Lower lobe of right lung (tissue), 2 donors: ENCODE results near the gene DNM3. TPM values are rescaled to one million over a fixed set of nuclear protein-coding genes. Genes with fewer than 3 reads are reported as not detected.

Source experiments
- ATAC-seq, 2 donors: fragments of 200-7000 bp; cut with Tn5 transposase; one replicate each; pipeline ENCODE4 v1.9.1; 2020 to 2022; ENCODE audit warnings: mild to moderate bottlenecking in 2 of 2, moderate library complexity in 2 of 2
- DNase-seq: peaks from one replicate; pipeline ENCODE4 v3.0.0-alpha.2; 2020
- H3K27ac ChIP-seq: fragments of 200-600 bp; one replicate; pipeline ENCODE4 v1.8.0; 2022
- H3K27me3 ChIP-seq: fragments of 200-600 bp; one replicate; pipeline ENCODE4 v1.8.0; 2022; ENCODE audit warnings: low read depth
- H3K36me3 ChIP-seq: fragments of 200-600 bp; one replicate; pipeline ENCODE4 v1.8.0; 2022; ENCODE audit warnings: mild to moderate bottlenecking
- H3K4me1 ChIP-seq: fragments of 200-600 bp; one replicate; pipeline ENCODE4 v1.8.0; 2022
- H3K4me3 ChIP-seq: fragments of 200-600 bp; one replicate; pipeline ENCODE4 v1.8.0; 2022; ENCODE audit warnings: mild to moderate bottlenecking
- H3K9me3 ChIP-seq: fragments of 200-600 bp; one replicate; pipeline ENCODE4 v1.8.0; 2022
- CTCF ChIP-seq: fragments of 200-600 bp; IDR thresholded peaks from one replicate; pipeline ENCODE4 v1.8.0; 2022; ENCODE audit warnings: antibody characterized with exemption, mild to moderate bottlenecking
- intact Hi-C: fragments of 100-400 bp; cut with DNase I; formaldehyde crosslinking; loops from one replicate; pipeline ENCODE4 v1.11.0; 2022
- total RNA-seq: library from RNA; stranded (reverse); fragmentation: NEBNext Ultra II Directional; extraction: Animal tissue kit (Norgen Biotek cat#: 25700); gene quantifications from one replicate; pipeline ENCODE4 v1.2.1, GENCODE V29; 2021
- donor health status: DM: no; HTN: yes; CAD: no; lungs with severe emphysema.

Gene DNM3
- total RNA-seq, 1 donor from 2014 or later = 12.4 TPM

DNA sequence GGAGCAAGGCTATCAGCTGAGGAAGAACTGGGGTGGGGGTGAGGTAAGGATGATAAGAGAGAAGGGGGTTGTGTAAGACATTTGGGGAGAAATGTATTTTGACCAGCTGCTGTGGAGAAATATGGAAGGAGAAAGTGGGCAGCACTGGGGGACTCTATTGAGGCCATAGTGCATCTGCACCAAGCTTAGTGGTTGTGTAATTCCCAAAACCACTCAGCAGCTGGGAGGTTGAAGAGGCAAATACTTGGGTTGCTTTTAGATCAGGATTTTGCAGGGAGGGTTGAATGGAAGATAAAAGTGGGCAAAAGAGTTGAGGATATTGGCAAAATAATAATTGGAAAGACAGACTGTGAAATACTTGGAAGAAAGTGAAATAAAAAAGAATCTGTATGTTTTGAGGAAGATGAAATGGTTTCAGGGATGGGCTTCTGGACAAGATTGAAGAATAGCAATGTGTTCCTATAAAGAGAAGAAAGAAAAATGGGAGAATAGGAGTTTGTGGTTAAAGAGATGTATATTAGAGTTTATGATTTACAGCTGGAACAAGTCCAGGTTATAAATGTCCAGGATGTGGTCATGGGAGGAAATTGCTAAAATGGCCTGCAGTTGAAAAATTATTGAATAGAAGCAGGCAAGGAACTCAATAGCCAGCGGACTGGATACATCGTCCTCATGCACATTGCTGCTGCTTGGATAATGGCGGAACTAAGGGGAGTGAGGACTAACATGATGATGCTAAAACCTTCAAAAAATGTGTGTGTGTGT, 162.7 kb downstream of the DNM3 start:
- no peak for TF ChIP-seq CTCF
- H3K9me3 ChIP-seq = no peaks in the 10 kb centered on the region
- H3K27me3 ChIP-seq = no peaks in the 10 kb centered on the region
- ATAC-seq (no peak), DNase-seq (no peak)
- intact Hi-C loops = no loop called here
- peaks cover 6% of the 10 kb centered on the region for H3K4me1 ChIP-seq
- H3K4me3 ChIP-seq = no peak overlapping the region
- H3K27ac ChIP-seq = no peak overlapping the region
- no peaks in the 10 kb centered on the region for H3K36me3 ChIP-seq

DNA sequence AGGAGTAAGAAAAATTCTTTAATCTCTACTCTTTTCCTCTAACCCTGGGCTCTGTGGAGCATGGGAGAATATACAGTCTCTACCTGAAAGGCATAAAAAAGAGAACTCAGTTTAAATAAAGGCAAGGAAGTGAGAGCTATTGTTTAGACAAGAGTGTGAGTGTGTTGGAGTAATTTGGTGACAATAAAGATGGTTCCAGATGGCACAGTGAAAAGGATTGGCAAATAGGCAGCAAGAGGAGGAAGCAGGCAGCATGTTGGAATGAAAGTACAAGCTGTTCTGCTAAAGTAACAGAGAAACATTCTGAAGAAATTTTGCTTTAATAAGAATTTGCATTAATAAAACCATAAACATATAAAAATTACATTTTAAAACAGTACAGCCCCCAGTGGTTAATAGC, 163.4 kb downstream of the DNM3 start:
- Histone ChIP-seq H3K27ac (no peak overlapping the region), H3K27me3 (no peaks in the 10 kb centered on the region), H3K36me3 (no peaks in the 10 kb centered on the region), H3K4me3 (no peak overlapping the region), H3K4me1 (peaks cover 6% of the 10 kb centered on the region), H3K9me3 (no peaks in the 10 kb centered on the region)
- no peak for TF ChIP-seq CTCF
- no peak for ATAC-seq
- no peak for DNase-seq
- intact Hi-C loops = no loop called here

DNA sequence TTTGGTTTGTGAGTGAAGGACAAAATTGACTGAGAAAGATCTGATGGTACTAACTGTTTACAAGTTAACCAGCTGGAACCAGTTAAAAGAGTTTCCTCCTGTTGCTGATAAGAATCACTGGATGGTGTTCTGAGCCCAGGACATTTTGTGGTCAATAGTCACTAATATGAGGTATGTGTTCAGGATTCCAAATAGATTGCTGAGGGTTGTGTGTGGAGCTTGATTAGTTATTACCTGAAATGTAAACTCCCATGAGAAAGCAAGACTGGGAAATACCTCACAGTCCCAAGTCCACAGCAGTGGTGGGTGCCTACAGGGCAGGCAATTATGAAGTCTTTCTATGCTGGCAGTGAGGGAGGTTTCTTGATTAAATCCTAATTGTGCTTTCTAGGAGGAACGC, 164.6 kb downstream of the DNM3 start:
- H3K36me3 ChIP-seq = no peaks in the 10 kb centered on the region
- no peak for DNase-seq
- no peak overlapping the region for H3K27ac ChIP-seq
- H3K27me3 ChIP-seq = no peaks in the 10 kb centered on the region
- peaks cover 6% of the 10 kb centered on the region for H3K4me1 ChIP-seq
- no peak for TF ChIP-seq CTCF
- no peaks in the 10 kb centered on the region for H3K9me3 ChIP-seq
- no peak overlapping the region for H3K4me3 ChIP-seq
- intact Hi-C loops = no loop called here
- no peak for ATAC-seq

DNA sequence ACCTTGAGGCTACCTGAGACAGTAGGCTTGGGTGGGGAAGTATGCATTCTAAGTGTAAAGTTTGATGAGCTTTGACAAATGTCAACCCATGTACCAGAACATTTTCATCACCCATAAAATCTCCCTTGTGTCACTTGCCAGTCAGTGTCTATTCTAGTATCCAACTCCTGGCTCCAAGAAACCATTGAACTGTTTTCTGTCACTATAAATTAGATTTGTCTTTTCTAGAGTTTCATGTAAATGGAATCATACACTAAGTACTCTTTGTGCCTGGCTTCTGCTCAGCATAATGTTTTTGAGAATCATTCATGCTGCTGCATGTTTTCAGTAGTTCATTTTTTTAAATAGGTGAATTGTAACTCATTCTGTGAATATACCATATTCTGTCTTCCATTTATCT, 165.4 kb downstream of the DNM3 start:
- intact Hi-C loops = no loop called here
- ATAC-seq (no peak), DNase-seq (no peak)
- no peaks in the 10 kb centered on the region for H3K9me3 ChIP-seq
- H3K4me3 ChIP-seq = no peak overlapping the region
- no peak for TF ChIP-seq CTCF
- no peaks in the 10 kb centered on the region for H3K27me3 ChIP-seq
- H3K36me3 ChIP-seq = no peaks in the 10 kb centered on the region
- H3K27ac ChIP-seq = no peak overlapping the region
- H3K4me1 ChIP-seq = peaks cover 6% of the 10 kb centered on the region

- H3K4me3 ChIP-seq = no peak overlapping the region
- H3K27ac ChIP-seq = no peak overlapping the region
- no peaks in the 10 kb centered on the region for H3K4me1 ChIP-seq
- ATAC-seq (no peak), DNase-seq (no peak)
- TF ChIP-seq CTCF = no peak
- no peaks in the 10 kb centered on the region for H3K9me3 ChIP-seq
- intact Hi-C loops = no loop called here
- H3K36me3 ChIP-seq = no peaks in the 10 kb centered on the region
- no peaks in the 10 kb centered on the region for H3K27me3 ChIP-seq
These were observed 177.5 kb downstream of the DNM3 start for GRCh38 chr1:172018727-172019311.
